Measurements from ENCODE around the gene EFHD2.
"Not testable (repeated sequence)": the region's sequence is repeated elsewhere in the genome, so short reads cannot be mapped to it uniquely, and the experiment has no call there.

DNA sequence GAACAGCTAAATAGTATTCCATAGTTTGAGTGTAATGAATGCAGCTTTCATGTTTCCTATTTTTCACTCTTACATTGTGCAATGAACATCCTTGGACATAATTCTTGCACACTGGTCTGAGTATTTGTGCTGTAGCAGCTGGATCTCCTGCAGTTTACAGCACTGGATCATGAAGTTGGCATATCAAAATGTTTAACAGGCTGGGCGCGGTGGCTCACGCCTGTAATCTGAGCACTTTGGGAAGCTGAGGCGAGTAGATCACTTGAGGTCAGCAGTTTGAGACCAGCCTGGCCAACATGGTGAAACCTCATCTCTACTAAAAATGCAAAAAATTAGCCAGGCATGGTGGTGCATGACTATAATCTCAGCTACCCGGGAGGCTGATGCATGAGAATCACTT lies 61.4 kb downstream of the EFHD2 start:
- TF ChIP-seq CTCF, POLR2A (IDR thresholded peaks at IDR 0.05): not testable (repeated sequence)
